Stimulated activated CD4-positive, alpha-beta T cell treated with anti-CD3 and anti-CD28 coated beads, Interleukin-12 subunit alpha, Interleukin-12 subunit beta, amount 100 ng/mL, for 24 hours (primary cell): ENCODE data around the gene SLC38A3.

Source experiments
- DNase-seq, 2 experiments: peaks; one replicate each; pipeline ENCODE4 v3.0.0-alpha.2; 2020; ENCODE audit warnings: low read depth in 2 of 2

Gene SLC38A3

GRCh38 chr3:50267280-50267913 is 62.3 kb downstream of the SLC38A3 start:
- no peak for DNase-seq

- DNase-seq, result no peak
Measured at GRCh38 chr3:50268276-50268675, 63.2 kb downstream of the SLC38A3 start.

- DNase-seq, result no peak
Measured at GRCh38 chr3:50268703-50269451, 63.8 kb downstream of the SLC38A3 start, which contains the start of gene SEMA3B. TSS of gene SEMA3B (plus strand) at chr3:50269147. CDS start at chr3:50269241, 94 bp downstream.

- DNase-seq, result no peak
Measured at GRCh38 chr3:50269460-50269859, 64.4 kb downstream of the SLC38A3 start.

- no peak for DNase-seq
Measured at GRCh38 chr3:50269977-50270413, 64.9 kb downstream of the SLC38A3 start.

- no peak for DNase-seq
Measured at GRCh38 chr3:50270422-50271224, 65.6 kb downstream of the SLC38A3 start.
